Kidney (tissue), 14 donors: ENCODE data around the gene KRTAP27-1. TPM values are rescaled to one million over a fixed set of nuclear protein-coding genes. Genes with fewer than 3 reads are reported as not detected.

Experiments used
- DNase-seq, 5 donors: peaks; one replicate each; pipeline ENCODE4 v3.0.0-alpha.2; 2013 to 2020
- FAIRE-seq: peaks from 2 replicates; lab custom pipeline; 2012; peaks lifted over from hg19 to GRCh38; lab: Jason Lieb, UNC
- H3K27ac ChIP-seq, 2 donors: one replicate each; pipeline ENCODE4 v1.7.0; 2013; ENCODE audit warnings: low read depth in 2 of 2, low read length in 2 of 2, inconsistent platforms in 1 of 2
- H3K27me3 ChIP-seq: one replicate; pipeline ENCODE4 v1.7.1; 2013; ENCODE audit warnings: low read length, inconsistent platforms; ENCODE audit not compliant: control insufficient read depth, insufficient read depth
- H3K36me3 ChIP-seq, 3 donors: one replicate each; pipeline versions ENCODE4 v1.7.0 to v1.7.1; 2013; ENCODE audit warnings: low read length in 3 of 3, control low read depth in 1 of 3, inconsistent platforms in 1 of 3; ENCODE audit not compliant: insufficient read depth in 3 of 3, control insufficient read depth in 2 of 3
- H3K4me1 ChIP-seq, 3 donors: one replicate each; pipeline versions ENCODE4 v1.7.0 to v1.7.1; 2013; ENCODE audit warnings: low read length in 3 of 3, inconsistent platforms in 1 of 3, low read depth in 1 of 3; ENCODE audit not compliant: control insufficient read depth in 2 of 3, insufficient read depth in 2 of 3
- H3K4me3 ChIP-seq, 3 donors: one replicate each; pipeline versions ENCODE4 v1.7.0 to v1.8.1; 2013; ENCODE audit warnings: low read length in 3 of 3, control low read depth in 1 of 3, inconsistent platforms in 1 of 3
- H3K9ac ChIP-seq, 3 donors: one replicate each; pipeline versions ENCODE4 v1.7.0 to v1.7.1; 2013; ENCODE audit warnings: low read length in 3 of 3, control low read depth in 1 of 3, inconsistent platforms in 1 of 3
- H3K9me3 ChIP-seq, 3 donors: one replicate each; pipeline versions ENCODE4 v1.7.0 to v1.7.1; 2013; ENCODE audit warnings: low read length in 3 of 3, control low read depth in 1 of 3, inconsistent platforms in 1 of 3; ENCODE audit not compliant: control insufficient read depth in 2 of 3, insufficient read depth in 1 of 3
- CTCF ChIP-seq: IDR thresholded peaks from 3 replicates; pipeline ENCODE4 v1.5.1; 2012; ENCODE audit warnings: mild to moderate bottlenecking, moderate library complexity, borderline replicate concordance; ENCODE audit not compliant: insufficient read depth; ENCODE audit errors: extremely low read depth
- intact Hi-C: fragments of 100-400 bp; cut with DNase I; formaldehyde crosslinking; loops from one replicate; pipeline ENCODE4 v1.11.1; 2022
- polyA plus RNA-seq: library from polyadenylated mRNA; stranded (reverse); fragments of 350-450 nt; fragmentation: Illumina TruSeq; extraction: RNeasy Lipid Tissue Mini Kit (QIAGEN cat#74804); gene quantifications from one replicate; pipeline ENCODE4 v1.2.3, GENCODE V29; 2014; ENCODE audit warnings: low read depth, low replicate concordance; ENCODE audit not compliant: insufficient read depth
- total RNA-seq: library from RNA; stranded (reverse); fragmentation: NEBNext Ultra II Directional; extraction: Animal tissue kit (Norgen Biotek cat#: 25700); gene quantifications from one replicate; pipeline ENCODE4 v1.2.1, GENCODE V29; 2021
- donor health status: control.
- donor health status: control.
- donor health status: control.
- donor health status: control.
- donor health status: control.
- donor health status: DM: yes; HTN: yes; CAD: no.
- donor health status: Normal renal cell carcinoma (clear cell type).

Gene KRTAP27-1
- total and polyA plus RNA-seq, 2 donors from 2014 or later: not detected

GRCh38 chr21:30326390-30326789, 11.1 kb downstream of the KRTAP27-1 start:
- Histone ChIP-seq H3K4me1 (no peaks in the 10 kb centered on the region), H3K27me3 (no peaks in the 10 kb centered on the region), H3K4me3 (no peak overlapping the region), H3K27ac (no peak overlapping the region), H3K9me3 (peaks cover 0 to 10% (median 6%) of the 10 kb centered on the region in 3 donors), H3K9ac (no peak overlapping the region), H3K36me3 (no peaks in the 10 kb centered on the region)
- DNase-seq (no peak), FAIRE-seq (no peak)
- intact Hi-C loops: no loop called here
- no peak for TF ChIP-seq CTCF

DNA sequence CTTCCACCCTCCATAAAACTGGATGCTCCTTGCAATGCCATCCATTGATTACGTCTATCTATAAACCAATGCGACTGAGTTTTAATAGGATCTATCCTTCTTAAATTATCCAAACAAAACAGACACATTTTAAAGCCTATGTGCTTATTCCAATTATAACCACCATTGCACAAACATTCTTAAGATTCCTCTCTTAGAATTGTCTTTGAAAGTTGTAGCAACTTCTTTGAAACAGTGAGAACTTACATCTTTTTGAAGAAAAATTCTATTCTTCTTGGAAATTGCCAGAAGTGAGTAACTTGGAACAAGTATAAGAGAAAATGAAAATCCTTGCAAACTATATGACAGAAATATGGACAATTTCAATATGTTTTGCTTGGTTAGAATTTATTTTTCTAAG, 17.3 kb downstream of the KRTAP27-1 start, which contains the start of gene KRTAP26-1:
Gene KRTAP26-1, minus strand, starts transcription at position 101 of the 400 bp plus-strand sequence. CDS start 280 bp downstream, outside the sequence.
- Histone ChIP-seq H3K27me3 (no peaks in the 10 kb centered on the region), H3K9ac (no peak within 1 kb of the TSS), H3K4me3 (no peak within 1 kb of the TSS), H3K9me3 (no peaks in the 10 kb centered on the region), H3K36me3 (no peaks in the 10 kb centered on the region), H3K4me1 (no peaks in the 10 kb centered on the region), H3K27ac (no peak within 1 kb of the TSS)
- TF ChIP-seq CTCF: no peak
- intact Hi-C loops: no loop called here
- FAIRE-seq (no peak), DNase-seq (no peak)

DNA sequence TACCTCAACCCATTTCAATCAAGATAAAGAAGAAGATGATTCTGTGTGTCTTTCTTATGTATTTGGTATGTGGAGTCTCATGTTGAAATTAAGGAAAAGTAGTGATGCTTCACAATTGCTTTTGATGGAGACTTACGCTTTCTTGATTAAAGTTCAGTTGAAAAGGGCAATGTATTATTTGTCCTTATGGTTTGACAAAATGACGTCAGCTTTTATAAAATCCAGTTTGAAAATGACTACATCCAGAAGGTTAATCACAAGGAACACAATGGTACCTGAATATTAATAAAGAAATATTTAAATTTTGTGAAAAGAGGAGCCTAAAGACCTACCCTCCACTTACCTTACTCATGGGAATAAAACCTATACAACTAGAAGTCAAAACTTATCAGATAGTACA, 21.8 kb downstream of the KRTAP27-1 start:
- H3K4me3 ChIP-seq: no peak overlapping the region
- no peaks in the 10 kb centered on the region for H3K36me3 ChIP-seq
- no peak overlapping the region for H3K27ac ChIP-seq
- H3K4me1 ChIP-seq: no peaks in the 10 kb centered on the region
- intact Hi-C loops: no loop called here
- no peak for TF ChIP-seq CTCF
- H3K9ac ChIP-seq: no peak overlapping the region
- H3K9me3 ChIP-seq: no peaks in the 10 kb centered on the region
- no peaks in the 10 kb centered on the region for H3K27me3 ChIP-seq
- FAIRE-seq (no peak), DNase-seq (no peak)

GRCh38 chr21:30306884-30307283, 30.6 kb downstream of the KRTAP27-1 start:
- FAIRE-seq: no peak
- H3K36me3 ChIP-seq: no peaks in the 10 kb centered on the region
- H3K27ac ChIP-seq: no peak overlapping the region

More at GRCh38 chr21:30306884-30307283, 30.6 kb downstream of the KRTAP27-1 start:
- intact Hi-C loops: no loop called here
- H3K27me3 ChIP-seq: no peaks in the 10 kb centered on the region
- no peaks in the 10 kb centered on the region for H3K4me1 ChIP-seq
- H3K9ac ChIP-seq: no peak overlapping the region
- H3K9me3 ChIP-seq: no peaks in the 10 kb centered on the region
- H3K4me3 ChIP-seq: no peak overlapping the region
- TF ChIP-seq CTCF: no peak
- no peak for DNase-seq
